Activated T-helper 1 cell treated with anti-CD3 and anti-CD28 coated beads, Interleukin-12 subunit alpha, Interleukin-12 subunit beta, Interleukin-2, Interleukin-4 antibody, amounts not matched to agents 30 ng/mL and 10 ng/mL and 1 ng/mL, durations not matched to agents 14 hours and 24 hours and 36 hours (primary cell): ENCODE data around the gene NUDT17. TPM values are rescaled to one million over a fixed set of nuclear protein-coding genes. Genes with fewer than 3 reads are reported as not detected.

Experiments used
- DNase-seq: peaks from one replicate; pipeline ENCODE4 v3.0.0; 2021; ENCODE audit warnings: low spot score
- H3K27ac Mint-ChIP-seq: one replicate; pipeline ENCODE4 v1.8.0; 2021; ENCODE audit warnings: mild to moderate bottlenecking, mixed read lengths
- H3K27me3 Mint-ChIP-seq: one replicate; pipeline ENCODE4 v1.8.0; 2022; ENCODE audit warnings: mild to moderate bottlenecking, moderate library complexity, mixed read lengths; ENCODE audit not compliant: insufficient read depth
- H3K36me3 Mint-ChIP-seq: one replicate; pipeline ENCODE4 v1.8.0; 2021; ENCODE audit warnings: low read depth, mixed read lengths
- H3K4me1 Mint-ChIP-seq: one replicate; pipeline ENCODE4 v1.8.0; 2021; ENCODE audit warnings: low read depth, mixed read lengths
- H3K4me3 Mint-ChIP-seq: one replicate; pipeline ENCODE4 v1.8.0; 2021; ENCODE audit warnings: mild to moderate bottlenecking, moderate library complexity, mixed read lengths
- H3K9me3 Mint-ChIP-seq: one replicate; pipeline ENCODE4 v1.8.0; 2021; ENCODE audit warnings: mixed read lengths
- intact Hi-C: fragments of 100-400 bp; cut with micrococcal nuclease; formaldehyde crosslinking; loops from one replicate; pipeline ENCODE4 v1.15.1; 2024
- total RNA-seq: library from RNA; stranded (reverse); gene quantifications from 2 replicates; pipeline ENCODE4 v1.2.3, GENCODE V29; 2022

Gene NUDT17
- total RNA-seq, 1 donor from 2014 or later = 3.0 TPM

GRCh38 chr1:145885738-145886287 lies 40.4 kb downstream of the NUDT17 start, which contains the start of gene ANKRD35:
TSS of gene ANKRD35 (minus strand) at chr1:145885866. CDS start at chr1:145885758, 108 bp downstream.
- no peaks in the 10 kb centered on the region for H3K9me3 Mint-ChIP-seq
- peaks cover 25% of the 10 kb centered on the region for H3K4me1 Mint-ChIP-seq
- DNase-seq = peak; percentile 84
- H3K4me3 Mint-ChIP-seq = peak within 1 kb of the TSS; percentile 78
- intact Hi-C loops = loop anchor here (1.0 to 2.0 kb wide), 4 partner anchors 28 to 73 kb away; partner anchors contain the start of genes LIX1L, NUDT17 and PEX11B
- no peak within 1 kb of the TSS for H3K27ac Mint-ChIP-seq
- H3K27me3 Mint-ChIP-seq = peaks cover 35% of the 10 kb centered on the region
- H3K36me3 Mint-ChIP-seq = no peaks in the 10 kb centered on the region

DNA sequence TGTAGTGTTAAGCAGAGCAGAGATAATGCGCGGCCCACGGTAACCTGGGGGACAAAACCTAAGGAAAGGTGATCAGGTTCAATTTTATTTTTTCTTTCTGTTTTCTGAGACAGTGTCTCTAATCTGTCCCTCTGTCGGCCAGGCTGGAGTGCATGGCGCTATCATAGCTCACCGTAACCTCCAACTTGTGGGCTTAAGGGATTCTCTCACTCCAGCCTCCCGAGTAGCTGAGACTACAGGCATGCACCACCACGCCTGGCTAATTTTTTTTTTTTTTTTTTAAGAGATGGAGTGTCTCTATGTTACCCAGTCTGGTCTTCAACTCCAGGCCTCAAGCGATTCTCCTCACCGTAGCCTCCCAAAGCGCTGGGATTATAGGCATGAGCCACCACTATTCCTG lies 41.0 kb downstream of the NUDT17 start:
- H3K36me3 Mint-ChIP-seq = no peaks in the 10 kb centered on the region
- H3K4me1 Mint-ChIP-seq = peaks cover 25% of the 10 kb centered on the region
- H3K27me3 Mint-ChIP-seq = peaks cover 32% of the 10 kb centered on the region
- intact Hi-C loops = loop anchor here (2.0 kb wide), 1 partner anchor 42 kb away; the partner anchor contains the start of gene NUDT17
- no peak overlapping the region for H3K27ac Mint-ChIP-seq
- H3K4me3 Mint-ChIP-seq = peak overlapping the region; percentile 78
- DNase-seq = no peak
- H3K9me3 Mint-ChIP-seq = no peaks in the 10 kb centered on the region

DNA sequence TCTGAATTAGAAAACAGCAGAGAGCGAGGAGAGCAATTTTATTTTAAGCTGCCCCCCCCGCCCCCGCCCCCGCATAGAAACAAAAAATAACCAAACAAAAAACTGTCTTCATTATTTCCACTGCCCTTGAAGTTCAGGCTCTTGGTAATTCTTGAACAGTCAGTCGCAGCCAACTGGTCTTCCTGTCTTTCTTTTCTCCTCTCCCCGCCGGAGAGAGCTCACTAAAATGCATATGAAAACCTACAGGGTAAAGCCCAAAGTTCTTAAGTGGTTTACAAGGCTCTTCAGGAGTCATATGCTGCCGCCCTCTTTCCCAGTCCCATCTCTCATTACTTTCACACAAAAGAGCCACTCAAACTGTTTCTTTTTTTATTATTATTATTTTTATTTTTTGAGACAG lies 41.4 kb downstream of the NUDT17 start:
- Mint-ChIP-seq H3K9me3 (no peaks in the 10 kb centered on the region), H3K4me1 (peaks cover 25% of the 10 kb centered on the region), H3K27me3 (peaks cover 32% of the 10 kb centered on the region), H3K4me3 (peak overlapping the region; percentile 51), H3K36me3 (no peaks in the 10 kb centered on the region), H3K27ac (no peak overlapping the region)
- intact Hi-C loops = loop anchor here (2.0 kb wide), 1 partner anchor 42 kb away; the partner anchor contains the start of gene NUDT17
- DNase-seq = no peak

- intact Hi-C loops = loop anchor here (2.0 kb wide), 1 partner anchor 43 kb away; the partner anchor contains the start of gene NUDT17
- peaks cover 32% of the 10 kb centered on the region for H3K27me3 Mint-ChIP-seq
- no peaks in the 10 kb centered on the region for H3K9me3 Mint-ChIP-seq
- no peak for DNase-seq
- no peak overlapping the region for H3K27ac Mint-ChIP-seq
- peaks cover 25% of the 10 kb centered on the region for H3K4me1 Mint-ChIP-seq
- H3K36me3 Mint-ChIP-seq = no peaks in the 10 kb centered on the region
- no peak overlapping the region for H3K4me3 Mint-ChIP-seq
Observed at GRCh38 chr1:145887631-145888030, 42.2 kb downstream of the NUDT17 start.

DNA sequence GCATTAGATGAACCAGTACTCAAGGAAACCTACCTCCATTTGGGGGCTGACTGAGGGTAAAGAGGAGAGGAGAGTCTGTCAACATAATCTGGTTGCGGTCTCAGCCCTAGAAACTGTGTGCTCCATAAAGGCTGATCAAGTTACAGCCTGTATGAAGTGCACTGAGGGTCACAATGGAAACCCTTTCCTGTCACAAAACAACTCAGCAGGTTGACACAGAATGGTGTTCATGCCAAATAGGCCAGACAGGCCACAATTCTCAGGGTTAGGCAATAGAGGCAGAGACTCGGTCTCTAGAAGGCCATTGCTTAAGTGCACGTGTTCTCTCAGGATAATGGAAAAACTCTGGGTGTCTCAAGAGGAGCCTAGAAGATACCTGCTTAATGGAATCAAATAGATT lies 44.3 kb downstream of the NUDT17 start:
- H3K9me3 Mint-ChIP-seq = no peaks in the 10 kb centered on the region
- no peak overlapping the region for H3K27ac Mint-ChIP-seq
- intact Hi-C loops = no loop called here
- H3K4me1 Mint-ChIP-seq = peaks cover 23% of the 10 kb centered on the region
- no peaks in the 10 kb centered on the region for H3K36me3 Mint-ChIP-seq
- H3K27me3 Mint-ChIP-seq = peaks cover 18% of the 10 kb centered on the region
- H3K4me3 Mint-ChIP-seq = no peak overlapping the region
- DNase-seq = no peak

- no peak for DNase-seq
- intact Hi-C loops = no loop called here
- Mint-ChIP-seq H3K4me1 (peaks cover 9% of the 10 kb centered on the region), H3K36me3 (no peaks in the 10 kb centered on the region), H3K27ac (no peak overlapping the region), H3K9me3 (no peaks in the 10 kb centered on the region), H3K27me3 (peaks cover 8% of the 10 kb centered on the region), H3K4me3 (no peak overlapping the region)
Observed at GRCh38 chr1:145891143-145891542, 45.7 kb downstream of the NUDT17 start.

DNA sequence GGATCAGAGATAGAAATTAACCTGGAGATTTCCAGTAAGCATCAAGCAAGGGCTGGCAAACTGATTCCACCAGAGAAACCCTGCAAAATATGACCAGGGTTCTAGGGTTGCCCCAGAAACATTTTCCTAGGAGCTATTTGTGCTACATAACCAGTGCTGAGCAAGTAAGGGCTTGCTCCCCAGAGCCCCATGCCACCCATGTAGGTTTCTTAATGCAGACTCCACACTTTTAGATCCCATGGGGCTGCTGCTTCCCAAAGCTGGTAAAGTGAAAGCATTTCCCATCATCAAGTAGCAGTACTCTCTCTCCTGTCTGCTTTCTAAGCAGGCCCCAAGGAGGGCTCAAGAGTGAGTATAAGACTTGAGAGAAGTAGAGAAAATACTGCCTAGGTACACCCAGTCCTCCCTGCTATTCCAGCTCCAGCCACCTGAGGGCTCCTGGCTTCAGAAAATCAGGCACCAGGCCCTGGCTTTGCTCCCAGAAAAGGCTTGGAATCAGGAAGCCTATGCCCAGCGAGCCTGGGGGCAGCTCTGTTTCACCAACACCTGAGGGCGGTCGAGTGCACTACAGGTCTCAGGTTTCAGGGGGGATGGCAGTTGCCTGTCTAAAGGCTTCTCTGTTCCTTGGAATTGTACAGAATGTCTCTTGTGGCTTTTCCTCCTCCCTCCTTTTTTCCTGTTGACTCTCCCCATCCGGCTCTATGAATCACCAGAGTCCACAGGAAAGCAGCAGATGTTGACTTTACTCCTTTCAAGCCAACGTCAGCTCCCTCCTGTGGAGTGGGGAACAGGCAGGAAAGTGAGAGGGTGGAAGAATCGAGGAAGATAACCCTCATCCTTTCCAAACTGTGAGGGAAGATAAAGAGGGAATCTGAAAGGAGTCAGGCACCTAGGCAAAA lies 46.4 kb downstream of the NUDT17 start:
- intact Hi-C loops = loop anchor here (1.0 kb wide), 3 partner anchors 8 to 120 kb away; partner anchors contain the start of gene ITGA10
- peaks cover 2% of the 10 kb centered on the region for H3K4me1 Mint-ChIP-seq
- H3K27ac Mint-ChIP-seq = no peak overlapping the region
- H3K36me3 Mint-ChIP-seq = no peaks in the 10 kb centered on the region
- peak; percentile 37 for DNase-seq
- H3K27me3 Mint-ChIP-seq = peaks cover 8% of the 10 kb centered on the region
- H3K4me3 Mint-ChIP-seq = no peak overlapping the region
- no peaks in the 10 kb centered on the region for H3K9me3 Mint-ChIP-seq

DNA sequence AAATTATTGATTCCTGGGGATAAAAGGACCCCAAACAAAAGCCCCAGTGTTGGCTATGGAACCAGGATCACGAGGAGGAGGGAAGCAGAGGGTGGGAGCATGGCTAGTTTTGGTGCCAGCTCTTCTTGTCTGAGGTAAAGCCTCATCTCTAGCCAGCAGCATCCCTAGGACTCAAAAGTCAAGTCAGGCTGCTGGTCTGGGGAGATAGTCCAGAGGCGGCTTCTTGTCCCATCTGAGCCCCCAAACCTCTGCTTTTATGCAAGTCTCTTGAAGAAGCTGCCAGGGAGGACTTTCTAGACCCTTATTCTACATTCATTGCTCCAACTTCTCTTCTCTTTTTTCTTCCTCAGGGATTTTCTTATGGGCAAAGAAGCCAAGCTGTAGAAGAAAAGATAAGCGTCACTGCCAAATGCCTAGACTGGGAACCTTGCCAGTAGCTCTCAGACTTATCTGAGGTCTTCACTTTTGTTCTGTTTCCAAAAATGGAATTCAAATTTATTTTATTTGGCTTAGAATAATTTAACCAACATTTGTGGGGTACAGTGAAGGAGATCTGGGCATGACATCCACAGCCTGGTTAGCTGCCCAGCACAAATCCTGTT lies 47.2 kb downstream of the NUDT17 start:
- intact Hi-C loops = loop anchor here (1.0 kb wide), 3 partner anchors 8 to 120 kb away; partner anchors contain the start of gene ITGA10
- Mint-ChIP-seq H3K27ac (no peak overlapping the region), H3K36me3 (no peaks in the 10 kb centered on the region), H3K9me3 (no peaks in the 10 kb centered on the region), H3K4me3 (no peak overlapping the region), H3K4me1 (no peaks in the 10 kb centered on the region), H3K27me3 (peaks cover 7% of the 10 kb centered on the region)
- DNase-seq = no peak

DNA sequence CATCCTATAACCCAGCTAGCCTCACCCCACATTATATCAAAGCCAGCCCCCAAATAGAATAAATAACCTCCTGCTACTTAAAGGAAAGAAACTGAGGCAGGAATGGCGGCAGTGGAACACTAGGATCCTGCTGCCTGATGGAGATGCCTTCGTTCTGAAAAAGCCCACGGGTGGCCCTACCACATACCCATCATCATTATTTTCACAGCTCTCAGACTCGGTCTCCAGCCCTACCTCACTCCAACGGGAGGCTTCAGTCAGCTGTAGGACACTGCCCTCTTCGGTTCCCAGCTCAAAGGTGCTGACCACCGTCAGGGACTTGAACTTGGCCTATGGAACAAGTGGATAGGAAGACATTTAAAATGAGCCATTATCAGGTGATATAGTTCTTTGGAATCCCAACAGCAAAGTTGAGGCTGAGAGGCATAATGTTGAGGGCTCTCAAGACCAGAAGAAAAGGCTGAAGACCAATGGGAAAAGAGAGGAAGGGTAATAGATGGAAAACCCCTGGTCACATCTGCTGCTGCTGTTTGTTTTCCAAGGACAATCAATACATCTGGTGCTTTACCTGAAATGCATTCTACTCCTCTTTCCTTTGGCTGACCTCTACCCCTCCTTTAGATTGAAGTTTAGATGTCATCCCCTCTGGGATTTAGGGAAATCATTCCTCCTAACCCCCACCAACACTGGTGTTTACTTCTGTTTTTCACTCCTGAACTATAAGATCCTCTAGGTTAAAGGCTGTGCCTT lies 48.1 kb downstream of the NUDT17 start:
- no peak for DNase-seq
- no peak overlapping the region for H3K4me3 Mint-ChIP-seq
- no peaks in the 10 kb centered on the region for H3K9me3 Mint-ChIP-seq
- H3K27ac Mint-ChIP-seq = no peak overlapping the region
- H3K27me3 Mint-ChIP-seq = peaks cover 6% of the 10 kb centered on the region
- no peaks in the 10 kb centered on the region for H3K36me3 Mint-ChIP-seq
- H3K4me1 Mint-ChIP-seq = no peaks in the 10 kb centered on the region
- intact Hi-C loops = no loop called here

- peaks cover 5% of the 10 kb centered on the region for H3K27me3 Mint-ChIP-seq
- H3K4me3 Mint-ChIP-seq = no peak overlapping the region
- H3K36me3 Mint-ChIP-seq = no peaks in the 10 kb centered on the region
- no peaks in the 10 kb centered on the region for H3K4me1 Mint-ChIP-seq
- H3K27ac Mint-ChIP-seq = no peak overlapping the region
- intact Hi-C loops = no loop called here
- DNase-seq = no peak
- no peaks in the 10 kb centered on the region for H3K9me3 Mint-ChIP-seq
Observed at GRCh38 chr1:145895471-145895870, 50.0 kb downstream of the NUDT17 start.

- intact Hi-C loops = no loop called here
- H3K27ac Mint-ChIP-seq = no peak overlapping the region
Observed at GRCh38 chr1:145897969-145898368, 52.5 kb downstream of the NUDT17 start.

More at GRCh38 chr1:145897969-145898368, 52.5 kb downstream of the NUDT17 start:
- H3K4me3 Mint-ChIP-seq = no peak overlapping the region
- H3K9me3 Mint-ChIP-seq = no peaks in the 10 kb centered on the region
- H3K4me1 Mint-ChIP-seq = no peaks in the 10 kb centered on the region
- H3K27me3 Mint-ChIP-seq = peaks cover 8% of the 10 kb centered on the region
- no peaks in the 10 kb centered on the region for H3K36me3 Mint-ChIP-seq
- no peak for DNase-seq
